ENCODE measurements around the gene EXOSC7.
"Not testable (repeated sequence)": the region's sequence is repeated elsewhere in the genome, so short reads cannot be mapped to it uniquely, and the experiment has no call there.

Gene EXOSC7

DNA sequence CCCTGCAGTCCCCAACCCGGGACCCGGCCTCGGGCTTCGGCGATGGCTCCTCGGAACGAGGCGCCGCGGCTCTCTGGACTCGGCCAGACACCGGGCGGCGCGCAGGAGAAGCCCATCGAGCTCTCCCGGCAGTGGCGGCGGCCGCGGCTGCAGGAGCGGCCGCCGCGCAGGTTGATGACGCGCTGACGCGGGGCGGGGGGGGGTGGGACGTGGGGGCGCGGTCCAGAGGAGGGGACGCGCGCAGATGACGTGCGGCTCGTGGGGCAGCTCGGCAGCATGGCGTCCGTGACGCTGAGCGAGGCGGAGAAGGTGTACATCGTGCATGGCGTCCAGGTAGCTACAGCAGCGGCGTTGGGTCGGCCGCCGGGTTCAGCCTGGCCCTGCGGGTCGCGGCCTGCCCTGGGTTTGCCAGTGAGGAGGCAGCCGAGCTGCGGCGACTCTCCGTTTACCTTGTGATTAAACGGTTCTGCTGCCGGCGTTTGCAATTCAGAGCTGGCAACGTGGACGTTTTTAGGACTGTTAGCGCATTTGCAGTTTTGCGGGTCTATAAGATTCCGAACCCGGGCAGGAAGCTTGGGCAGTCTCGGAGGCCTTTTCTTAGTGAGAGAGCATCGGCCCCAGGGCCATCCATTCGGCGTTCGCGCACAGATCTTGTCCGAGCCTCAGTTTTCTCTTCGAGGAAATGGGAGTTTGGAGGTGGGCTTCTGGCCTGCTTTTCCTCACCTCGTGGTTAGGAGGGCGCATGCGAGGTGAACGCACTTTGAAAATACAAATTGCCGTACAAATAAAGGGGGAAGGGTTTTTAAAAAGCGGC lies at the start of gene EXOSC7, which contains the start of gene ZDHHC3:
TSS of gene EXOSC7 (plus strand) at position 243 of the 814 bp plus-strand sequence. CDS start at position 277, 34 bp downstream.
TSS of gene ZDHHC3 (minus strand) at position 173 of the 814 bp plus-strand sequence. CDS start 16,738 bp downstream, outside the sequence.
- DNase-seq, result peak; percentile 86

DNA sequence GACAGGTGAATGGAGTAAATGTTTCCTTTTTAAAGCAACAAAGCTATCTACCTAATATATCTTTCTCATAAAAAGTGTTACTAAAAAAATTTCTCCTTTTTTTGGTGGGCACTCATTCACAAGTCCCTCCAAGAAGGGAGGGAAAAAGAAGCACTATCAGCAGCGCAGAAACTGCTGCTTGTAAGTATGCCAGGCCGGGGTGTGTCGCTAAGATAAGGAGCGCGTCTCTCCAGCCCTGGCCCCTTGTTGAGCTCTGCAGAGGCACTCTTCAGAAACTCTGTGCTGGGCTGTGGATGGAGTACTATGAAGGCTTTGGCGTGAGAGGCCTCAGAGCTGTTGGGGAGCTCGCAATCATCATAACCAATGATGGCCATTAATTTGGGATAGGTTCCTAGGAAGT lies 49.1 kb upstream of the EXOSC7 start:
- no peak for DNase-seq

DNA sequence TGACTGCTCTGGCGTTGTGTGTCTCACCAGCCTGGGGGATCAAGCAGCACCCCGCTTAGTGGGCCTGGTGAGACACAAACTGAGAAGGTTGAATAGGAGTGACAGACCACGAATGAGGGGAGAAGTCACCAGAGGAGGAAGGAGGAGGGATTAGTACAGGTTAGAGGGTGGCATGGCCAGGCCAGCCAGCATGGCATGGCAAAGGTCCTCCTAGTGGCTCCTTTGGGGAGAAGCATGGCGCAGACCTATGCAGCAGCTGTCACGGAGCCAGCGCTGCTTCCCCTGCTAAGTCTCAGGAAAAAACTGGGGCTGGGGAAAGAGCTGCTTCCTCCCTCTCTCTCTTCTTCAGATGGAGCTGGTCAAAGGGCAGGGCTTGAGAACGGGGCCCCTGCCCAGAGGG lies 48.7 kb upstream of the EXOSC7 start:
- DNase-seq, result no peak

DNA sequence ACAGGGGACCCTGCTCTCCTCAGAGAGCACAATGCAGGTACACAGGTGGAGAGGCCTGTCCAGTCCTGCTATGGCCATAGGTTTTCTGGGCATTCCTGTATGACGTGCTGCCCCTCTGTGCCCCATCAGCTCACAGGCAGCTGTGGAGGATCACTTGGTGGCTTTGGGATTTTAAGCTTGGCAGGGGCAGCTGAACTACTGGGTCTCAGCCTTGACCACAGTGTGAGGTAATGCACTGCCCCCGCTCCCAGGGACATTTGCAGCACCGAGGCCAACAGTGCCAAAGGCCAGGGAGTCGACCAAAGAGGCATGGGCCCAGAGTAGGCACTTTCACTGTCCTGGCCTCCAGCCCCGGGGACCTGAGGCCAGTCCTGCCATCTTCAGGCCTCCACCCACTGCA lies 46.3 kb upstream of the EXOSC7 start:
- DNase-seq, result no peak

DNA sequence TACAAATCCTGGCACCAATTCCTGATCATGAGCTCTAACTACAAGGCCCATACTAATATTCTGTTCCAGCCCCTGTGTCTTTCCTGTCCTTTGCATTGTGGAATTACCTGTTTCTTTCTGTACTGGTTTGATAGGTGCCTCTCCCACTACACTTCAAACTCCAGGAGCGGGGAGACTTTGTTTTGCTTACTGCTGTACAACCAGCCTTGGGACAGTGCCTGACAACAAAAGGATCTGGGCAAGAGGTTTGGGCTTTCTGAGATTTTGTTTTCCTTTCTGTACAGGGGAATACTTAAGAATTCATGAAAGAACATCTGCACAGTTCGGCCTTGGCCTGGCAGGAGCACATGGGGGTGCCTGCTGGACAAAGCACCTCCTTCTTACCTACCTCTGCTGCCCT lies 45.1 kb upstream of the EXOSC7 start:
- no peak for DNase-seq

DNA sequence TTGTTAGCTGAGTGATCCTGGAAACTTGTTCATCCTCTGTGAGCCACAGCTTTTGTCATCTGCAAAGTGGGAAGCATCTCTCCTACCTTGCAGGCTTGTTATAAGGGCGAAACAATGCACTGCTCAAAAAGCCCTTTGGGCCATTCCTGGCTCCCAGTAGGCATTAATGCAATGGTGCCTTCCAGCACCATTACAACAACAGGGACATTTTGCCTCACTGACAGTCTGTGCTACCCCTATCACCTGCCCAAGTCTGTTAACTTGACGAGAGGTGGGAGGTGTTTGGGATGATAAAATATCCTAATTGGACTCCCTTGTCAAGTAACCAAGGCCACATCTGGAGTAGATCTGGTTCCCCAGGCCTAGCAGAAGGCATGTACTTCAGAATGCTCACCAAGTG lies 44.3 kb upstream of the EXOSC7 start:
- no peak for DNase-seq

DNA sequence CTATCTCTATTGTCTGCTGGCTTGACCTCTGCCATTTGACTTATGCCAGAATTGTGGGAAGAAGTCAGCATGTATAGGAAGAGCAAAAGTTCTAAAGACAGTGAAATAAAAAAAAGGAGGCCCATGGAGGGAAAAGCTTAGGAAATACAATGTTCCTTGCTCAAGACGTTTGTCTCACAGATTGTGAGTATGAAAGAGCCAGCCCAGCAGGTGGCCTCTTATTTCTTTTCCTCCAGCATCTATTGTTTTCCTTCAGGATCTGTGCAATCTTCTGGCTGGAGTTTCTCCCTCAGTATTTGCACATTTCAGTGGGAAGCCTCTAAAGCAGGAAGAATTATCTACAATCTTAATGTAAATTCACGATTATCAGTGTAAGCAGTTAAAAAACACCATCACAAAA lies 43.8 kb upstream of the EXOSC7 start:
- no peak for DNase-seq

DNA sequence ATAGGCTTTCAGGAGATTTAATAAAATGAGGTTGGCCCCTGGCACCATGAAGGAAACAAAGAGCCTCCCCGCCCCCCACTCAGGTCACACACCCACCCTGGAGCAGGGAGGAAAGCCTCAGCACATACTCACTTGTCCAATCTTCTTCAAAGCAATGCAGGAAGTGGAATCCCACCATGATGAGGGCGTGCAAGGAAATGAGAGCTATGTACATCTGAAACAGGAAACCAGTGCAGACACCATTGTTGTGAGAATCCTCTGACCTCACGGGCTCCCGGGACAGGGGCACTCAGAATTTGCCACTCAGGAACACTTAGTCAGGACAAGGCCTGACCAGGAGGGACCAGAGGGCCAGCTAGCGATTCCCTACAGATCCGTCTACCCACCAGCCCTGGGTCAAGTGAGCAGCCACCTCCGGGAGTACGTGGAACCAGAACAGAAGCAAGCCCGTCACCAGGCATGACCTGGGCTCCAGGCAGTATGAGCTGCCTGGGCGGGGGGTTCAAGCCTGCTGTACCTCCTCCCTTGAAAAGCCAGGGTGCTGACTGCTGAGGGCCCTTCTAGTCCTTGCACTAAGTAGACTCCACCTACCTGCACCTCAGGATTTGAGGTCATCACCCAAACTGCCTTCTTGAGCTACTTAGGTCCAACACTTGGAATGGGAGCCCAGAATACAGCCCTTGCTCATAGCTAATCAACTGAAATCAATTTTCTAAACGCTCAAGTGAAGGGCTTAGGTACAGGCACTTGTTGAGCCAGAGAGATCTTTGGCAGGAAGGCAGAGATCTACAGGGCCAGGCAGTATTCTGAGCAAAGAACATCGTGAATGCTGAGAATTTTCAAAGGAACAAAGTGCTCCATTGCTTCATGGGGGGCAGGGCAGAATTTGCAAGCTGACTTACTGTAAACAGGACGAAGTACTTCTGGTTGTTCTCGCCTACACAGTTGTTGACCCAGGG lies 42.8 kb upstream of the EXOSC7 start:
- no peak for DNase-seq

DNA sequence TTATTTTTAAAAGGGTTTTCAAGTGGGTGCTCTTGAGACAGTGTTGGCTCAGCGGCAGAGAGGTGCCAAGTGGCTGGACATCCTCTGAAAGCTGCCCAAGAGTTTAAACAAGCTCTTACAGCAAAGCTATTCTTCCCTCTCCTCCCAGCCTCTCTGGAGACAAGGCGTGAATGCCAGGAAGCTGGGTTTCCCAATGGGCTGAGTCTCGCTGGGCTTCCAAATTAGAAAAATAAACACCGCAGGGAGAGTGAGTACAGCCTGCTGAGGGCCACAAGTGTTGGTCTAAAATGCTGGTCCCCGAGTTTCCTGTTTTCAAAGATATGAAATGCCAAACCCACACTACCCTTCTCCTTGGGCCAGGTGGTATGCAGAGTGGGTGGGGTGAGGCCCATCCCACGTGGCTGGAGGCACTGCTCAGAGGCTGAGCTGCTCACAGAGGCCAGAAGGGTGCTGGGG lies 36.4 kb upstream of the EXOSC7 start:
- DNase-seq, result no peak

DNA sequence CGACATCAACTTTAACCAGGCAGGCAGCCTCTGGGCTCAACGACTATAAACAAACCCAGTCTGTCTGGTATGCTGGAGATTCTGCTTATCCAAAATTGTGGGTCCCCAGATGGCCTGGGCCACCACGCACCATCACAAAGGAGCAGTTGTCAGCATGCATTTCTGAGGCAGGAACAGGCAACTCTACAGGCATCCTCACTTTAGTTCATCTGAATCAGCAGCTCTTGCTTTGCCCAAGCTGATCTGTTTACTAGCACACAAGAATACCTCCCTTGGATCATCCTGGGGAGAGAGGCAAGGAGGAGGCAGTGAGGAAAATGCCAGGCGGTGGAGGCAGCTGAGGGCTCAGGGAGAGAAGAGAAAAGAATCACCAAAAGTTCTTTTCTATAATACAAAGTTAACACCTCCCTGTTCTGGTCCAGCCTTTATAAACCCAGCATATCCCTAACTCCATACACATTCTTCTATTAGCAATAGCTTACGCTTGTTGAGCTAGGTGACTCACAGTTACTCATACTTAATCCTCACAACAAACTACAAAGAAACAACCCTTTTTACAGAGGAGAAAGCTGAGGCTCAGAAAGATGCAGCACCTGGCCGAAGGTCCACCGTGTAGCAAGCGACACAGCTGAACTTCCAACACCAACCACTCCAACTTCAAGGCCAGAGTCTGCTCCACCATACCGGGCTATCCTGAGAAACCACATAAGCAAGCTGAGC lies 33.7 kb upstream of the EXOSC7 start:
- no peak for DNase-seq

DNA sequence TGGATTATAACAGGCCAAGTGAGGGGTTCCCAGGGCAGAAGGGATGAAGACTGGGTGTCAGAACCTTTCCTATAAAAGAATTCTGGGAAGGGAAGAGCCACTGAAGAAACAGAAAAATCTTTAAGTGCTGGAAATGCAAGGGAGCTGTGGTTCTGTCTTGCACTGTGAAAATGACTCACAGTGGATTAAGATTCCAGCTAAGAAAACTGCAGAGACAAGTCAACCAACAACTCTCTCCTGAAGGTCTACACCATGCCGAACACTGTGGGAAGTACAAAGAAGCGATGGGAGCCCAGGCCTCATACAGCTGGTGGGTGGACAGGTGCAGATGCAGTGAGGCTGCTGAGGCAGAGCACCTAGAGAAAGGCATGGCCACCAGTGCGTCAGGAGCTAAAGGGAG lies 27.8 kb upstream of the EXOSC7 start:
- no peak for DNase-seq

DNA sequence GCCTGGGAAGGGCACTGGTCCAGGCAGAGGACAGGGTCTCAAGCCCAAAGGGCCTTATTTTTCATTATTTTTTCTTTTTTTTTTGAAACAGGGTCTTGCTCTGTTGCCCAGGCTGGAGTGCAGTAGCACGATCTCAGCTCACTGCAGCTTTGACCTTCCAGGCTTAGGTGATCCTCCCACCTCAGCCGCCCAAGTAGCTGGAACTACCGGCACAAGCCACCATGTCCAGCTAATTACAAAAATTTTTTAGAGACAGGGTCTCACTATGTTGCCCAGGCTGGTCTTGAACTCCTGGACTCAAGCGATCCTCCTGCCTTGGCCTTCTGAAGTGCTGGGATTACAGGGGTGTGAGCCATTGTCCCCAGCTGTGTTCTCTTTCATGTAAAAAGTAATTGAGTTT lies 26.3 kb upstream of the EXOSC7 start:
- not testable (repeated sequence) for DNase-seq

DNA sequence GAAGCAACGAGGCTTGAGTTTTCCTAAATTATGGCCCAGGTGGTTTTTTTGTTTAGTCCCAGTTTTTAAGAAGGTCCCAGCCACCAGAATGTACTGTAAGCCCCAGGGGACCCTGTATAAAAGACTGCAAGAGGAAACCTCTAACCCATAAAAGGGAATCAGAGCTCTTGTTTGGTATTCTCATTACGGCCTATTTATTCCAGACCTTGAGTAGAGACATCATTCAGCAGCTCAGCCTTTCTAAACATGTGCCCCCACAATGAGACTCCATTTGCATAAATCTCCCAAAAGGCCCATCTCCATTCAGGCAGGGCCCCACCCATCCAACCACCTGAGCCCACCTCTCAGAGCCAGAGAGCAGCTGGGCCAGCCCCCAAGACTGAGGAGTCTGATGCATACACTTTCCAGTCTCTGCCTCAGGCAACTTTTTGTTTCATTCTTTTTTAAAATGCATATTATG lies 25.7 kb upstream of the EXOSC7 start:
- DNase-seq, result no peak

DNA sequence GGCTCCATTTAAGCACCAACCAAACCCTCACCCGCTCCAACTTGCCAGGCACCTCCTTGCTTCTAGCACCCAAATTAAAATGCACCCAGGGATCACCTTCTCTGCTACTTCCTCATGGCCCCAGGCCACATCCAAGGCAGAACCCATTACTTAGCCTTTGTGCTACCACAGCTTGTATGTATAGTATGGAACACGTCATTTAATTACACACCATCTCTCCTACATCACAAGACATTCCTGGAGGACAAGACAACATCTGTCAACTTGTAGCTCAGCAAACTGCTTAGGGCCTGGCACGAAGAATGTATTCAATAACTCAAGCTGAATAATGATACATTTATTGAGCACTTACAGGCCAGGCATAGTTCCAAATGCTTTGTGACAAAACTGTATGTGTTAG lies 23.4 kb upstream of the EXOSC7 start:
- no peak for DNase-seq

DNA sequence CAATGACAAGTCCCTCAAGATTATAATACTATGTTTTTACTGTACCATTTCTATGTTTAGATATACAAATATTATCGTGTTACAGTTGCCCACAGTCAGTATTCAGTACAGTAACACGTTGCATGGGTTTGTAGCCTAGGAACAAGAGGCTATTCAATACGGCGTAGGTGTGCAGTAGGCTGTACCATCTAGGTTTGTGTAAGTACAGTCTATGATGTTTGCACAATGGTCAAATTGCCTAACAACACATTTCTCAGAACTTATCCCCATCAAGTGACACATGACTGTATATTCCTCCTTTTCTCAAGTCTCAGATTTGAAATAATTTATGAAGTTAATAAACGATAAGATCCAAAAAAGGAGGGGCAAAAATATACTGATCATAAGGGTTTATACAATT lies 21.7 kb upstream of the EXOSC7 start:
- no peak for DNase-seq

DNA sequence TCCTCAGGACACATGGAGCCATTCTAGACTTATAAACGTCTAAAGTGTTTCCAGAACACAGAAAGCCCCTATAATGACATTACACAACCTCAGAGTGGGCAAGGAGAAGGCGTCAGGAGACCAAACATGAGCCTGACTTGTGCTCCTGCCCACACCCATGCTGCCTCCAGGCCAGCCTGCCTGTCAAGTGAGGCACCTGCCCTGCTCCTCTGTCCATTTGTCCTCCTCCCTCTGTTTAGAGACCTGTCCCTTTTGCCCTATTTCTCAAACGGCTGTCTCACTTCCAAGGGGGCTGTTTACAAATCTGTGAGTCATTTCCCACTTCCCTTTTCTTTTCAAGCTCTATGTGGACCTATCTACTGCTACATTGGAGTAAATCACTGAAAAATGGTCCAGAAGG lies 21.1 kb upstream of the EXOSC7 start:
- DNase-seq, result no peak

DNA sequence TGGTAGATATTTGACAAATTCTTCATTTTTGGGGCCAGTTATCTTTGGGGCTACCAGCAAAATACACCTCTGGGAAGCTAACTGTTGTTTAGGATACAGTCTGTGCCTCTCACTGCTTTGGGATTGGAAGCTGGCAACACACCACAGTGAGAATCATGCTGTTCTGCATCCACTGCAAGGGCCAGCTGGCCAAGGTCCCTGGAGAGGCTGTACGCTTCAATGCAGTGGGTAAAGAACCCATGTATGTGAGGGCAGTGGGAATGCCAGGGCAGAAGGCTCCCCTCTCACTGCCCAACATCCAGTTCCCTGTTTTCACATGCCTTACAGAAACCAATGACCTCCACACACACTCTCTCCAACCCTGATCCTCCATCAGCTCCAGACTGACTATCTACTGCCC lies 20.1 kb upstream of the EXOSC7 start:
- DNase-seq, result no peak

DNA sequence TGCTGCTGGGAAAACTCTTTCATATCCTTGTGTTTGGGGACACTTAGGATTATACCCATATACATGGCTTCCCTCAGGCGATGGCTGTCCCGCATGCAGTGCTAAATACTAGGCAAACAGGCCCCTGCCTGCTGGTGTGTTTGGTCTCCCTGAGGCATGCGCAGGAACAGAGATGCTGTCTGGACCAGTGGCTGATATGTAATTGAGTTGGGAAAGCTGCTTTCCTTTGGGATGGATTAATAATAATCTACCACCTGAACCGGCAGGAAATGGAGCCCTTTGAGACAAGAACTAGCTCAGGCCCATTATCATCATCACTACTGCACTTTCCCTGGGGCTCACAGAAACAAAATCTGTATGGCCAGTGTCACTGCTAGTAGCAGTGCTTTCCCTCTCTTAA lies 18.1 kb upstream of the EXOSC7 start:
- no peak for DNase-seq

DNA sequence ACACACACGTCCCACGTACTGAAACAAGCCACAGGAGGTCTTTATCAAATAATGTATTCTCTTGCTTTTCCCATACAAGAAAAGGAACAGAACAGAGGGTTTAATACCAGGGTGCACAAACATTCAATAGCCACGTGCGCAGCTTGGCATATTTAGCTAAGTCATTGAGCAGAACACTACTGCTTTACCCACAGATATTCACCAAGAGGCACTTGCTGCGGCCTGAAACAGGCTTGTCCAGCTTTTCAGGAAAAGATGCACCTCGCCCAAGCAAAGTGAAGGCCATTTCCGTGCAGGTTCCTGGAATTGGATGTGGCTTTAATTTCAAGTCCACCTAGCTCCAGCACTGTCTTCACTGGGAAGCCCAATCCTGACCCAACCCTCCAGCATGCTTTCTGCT lies 17.7 kb upstream of the EXOSC7 start:
- DNase-seq, result no peak

DNA sequence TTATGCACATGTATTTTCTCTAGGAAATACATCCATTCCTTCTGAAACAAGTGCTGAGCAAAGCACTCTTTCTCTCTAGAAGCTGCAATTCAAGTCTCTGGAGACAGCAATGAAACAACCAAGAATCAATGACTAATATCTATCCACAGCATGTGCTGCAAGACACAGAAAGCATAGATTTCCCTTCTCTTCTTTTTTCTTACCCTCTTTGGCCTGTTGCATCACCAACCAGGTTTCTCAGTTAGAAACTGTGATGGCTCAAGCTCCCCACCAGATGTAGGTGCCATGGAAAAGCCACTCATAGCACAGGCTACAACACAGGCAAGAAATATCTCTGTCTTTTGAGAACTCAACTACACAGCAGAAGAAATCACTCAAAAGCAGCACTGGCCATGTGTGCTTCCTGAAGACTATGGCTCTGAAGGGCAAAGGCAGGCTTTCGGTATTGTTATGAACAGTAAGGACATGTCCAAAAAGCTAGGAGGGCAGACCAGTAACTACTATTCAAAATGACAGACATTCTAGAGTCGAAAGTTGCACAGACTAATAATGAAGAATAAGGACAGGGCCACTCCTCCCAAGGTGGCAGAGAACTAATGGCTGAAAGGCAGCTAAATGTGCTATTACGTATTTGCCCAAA lies 15.5 kb upstream of the EXOSC7 start:
- DNase-seq, result no peak

DNA sequence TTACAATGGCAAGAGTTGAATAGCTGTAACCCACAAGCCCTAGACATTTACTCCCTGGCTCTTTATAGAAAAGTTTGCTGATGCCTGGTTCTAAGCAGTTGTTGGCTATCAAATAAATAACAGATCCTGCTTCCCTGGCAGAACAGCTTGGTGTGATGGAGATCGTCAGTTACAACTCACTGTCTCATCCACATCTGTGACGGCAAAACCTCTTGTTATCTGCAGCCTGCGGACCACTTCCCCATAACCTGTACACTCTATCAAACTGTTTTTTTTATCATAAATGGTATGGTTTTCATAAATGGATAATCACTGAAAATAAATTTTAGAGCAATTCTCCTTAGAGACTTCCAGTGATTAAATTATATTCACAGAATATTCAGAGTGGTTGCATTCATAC lies 14.2 kb upstream of the EXOSC7 start:
- DNase-seq, result no peak

DNA sequence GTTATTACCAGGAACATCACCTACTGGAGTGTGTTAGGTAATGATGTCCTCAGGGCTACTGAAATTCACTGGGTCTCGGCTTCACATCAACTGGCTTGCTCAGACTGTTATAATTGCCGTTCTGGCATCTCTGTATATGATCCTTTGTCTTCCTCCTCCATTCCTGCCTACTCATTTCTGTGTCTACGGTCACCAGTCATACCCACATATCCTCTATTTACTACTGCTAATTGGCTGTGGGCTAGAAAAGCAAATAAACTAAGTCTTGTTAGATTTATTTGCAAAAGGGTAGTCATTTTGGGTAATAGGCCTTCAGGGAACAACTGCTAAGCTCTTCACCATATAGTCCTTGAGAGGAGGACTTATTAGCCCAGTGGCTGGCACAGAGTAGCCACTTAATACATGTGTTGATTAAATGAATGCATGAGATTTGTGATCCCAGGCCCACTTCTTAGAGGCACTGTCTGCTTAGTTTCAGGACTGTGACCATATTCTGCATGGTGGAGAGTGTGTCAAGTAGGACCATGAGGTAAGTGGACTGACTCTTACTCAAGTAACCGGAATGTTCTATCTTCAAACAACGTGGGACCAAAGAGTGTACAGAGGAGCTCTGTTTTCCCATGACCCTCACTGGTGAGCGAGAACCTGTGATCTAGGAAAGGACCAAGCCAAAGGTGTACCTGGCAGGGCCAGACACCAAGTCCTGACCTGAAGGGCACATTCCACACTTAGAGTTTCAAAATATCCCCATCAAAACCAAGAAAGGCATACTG lies 13.2 kb upstream of the EXOSC7 start:
- no peak for DNase-seq
